ENCODE results near the gene CTIF. TPM values are rescaled to one million over a fixed set of nuclear protein-coding genes. Genes with fewer than 3 reads are reported as not detected.

The CTIF gene
- total and polyA plus RNA-seq, 4 donors: 12.2 to 45.7 (median 32.6) TPM

DNA sequence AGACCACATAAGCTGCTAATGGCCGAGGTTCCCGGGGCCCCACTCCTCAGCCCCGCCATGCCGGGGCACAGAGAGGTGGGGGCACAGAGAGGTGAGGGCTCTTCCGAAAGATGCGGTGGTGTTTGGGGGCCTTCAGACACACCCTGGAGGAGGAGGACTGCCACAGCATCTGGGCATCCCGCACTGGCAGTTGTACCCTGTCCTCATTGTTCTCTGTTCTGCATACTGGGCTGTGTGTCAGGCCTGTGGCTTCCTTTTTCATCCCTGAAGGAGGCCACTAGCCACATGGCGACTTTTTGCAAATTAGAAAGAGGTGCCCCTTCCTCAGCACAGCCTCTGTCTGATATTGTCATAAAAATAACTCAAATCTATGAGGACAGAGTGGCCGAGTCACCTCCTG lies 150.1 kb downstream of the CTIF start:
- Histone ChIP-seq H3K9me3 (ENCODE audit: control insufficient read depth in 4 of 4, insufficient read depth in 3 of 4, low read length in 3 of 4) (no peaks in the 10 kb centered on the region), H3K36me3 (ENCODE audit: control insufficient read depth in 4 of 4, insufficient read depth in 4 of 4, low read length in 4 of 4) (peaks cover 0 to 8% (median 0%) of the 10 kb centered on the region in 4 donors), H3K4me1 (ENCODE audit: control insufficient read depth in 5 of 5, insufficient read depth in 5 of 5, low read length in 5 of 5) (peaks cover 0 to 8% (median 0%) of the 10 kb centered on the region in 5 donors), H3K4me3 (no peak overlapping the region), H3K9ac (ENCODE audit: insufficient read depth in 1 of 2, low read length in 2 of 2) (no peak overlapping the region), H3K27ac (ENCODE audit: low read depth in 1 of 2, low read length in 1 of 2) (no peak overlapping the region), H3K27me3 (ENCODE audit: control insufficient read depth in 3 of 3, insufficient read depth in 3 of 3, low read length in 2 of 3) (no peaks in the 10 kb centered on the region)
- ATAC-seq (ENCODE audit: insufficient read depth, low FRiP score) (no peak), DNase-seq (no peak)
- TF ChIP-seq, protein P1, sequence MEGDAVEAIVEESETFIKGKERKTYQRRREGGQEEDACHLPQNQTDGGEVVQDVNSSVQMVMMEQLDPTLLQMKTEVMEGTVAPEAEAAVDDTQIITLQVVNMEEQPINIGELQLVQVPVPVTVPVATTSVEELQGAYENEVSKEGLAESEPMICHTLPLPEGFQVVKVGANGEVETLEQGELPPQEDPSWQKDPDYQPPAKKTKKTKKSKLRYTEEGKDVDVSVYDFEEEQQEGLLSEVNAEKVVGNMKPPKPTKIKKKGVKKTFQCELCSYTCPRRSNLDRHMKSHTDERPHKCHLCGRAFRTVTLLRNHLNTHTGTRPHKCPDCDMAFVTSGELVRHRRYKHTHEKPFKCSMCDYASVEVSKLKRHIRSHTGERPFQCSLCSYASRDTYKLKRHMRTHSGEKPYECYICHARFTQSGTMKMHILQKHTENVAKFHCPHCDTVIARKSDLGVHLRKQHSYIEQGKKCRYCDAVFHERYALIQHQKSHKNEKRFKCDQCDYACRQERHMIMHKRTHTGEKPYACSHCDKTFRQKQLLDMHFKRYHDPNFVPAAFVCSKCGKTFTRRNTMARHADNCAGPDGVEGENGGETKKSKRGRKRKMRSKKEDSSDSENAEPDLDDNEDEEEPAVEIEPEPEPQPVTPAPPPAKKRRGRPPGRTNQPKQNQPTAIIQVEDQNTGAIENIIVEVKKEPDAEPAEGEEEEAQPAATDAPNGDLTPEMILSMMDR (IDR thresholded peaks at IDR 0.05; ENCODE audit: control extremely low read depth, extremely low read depth): no peak
- 87 to 90% methylated on average over 9 of the region's 9 CpGs for WGBS, 2 donors

DNA sequence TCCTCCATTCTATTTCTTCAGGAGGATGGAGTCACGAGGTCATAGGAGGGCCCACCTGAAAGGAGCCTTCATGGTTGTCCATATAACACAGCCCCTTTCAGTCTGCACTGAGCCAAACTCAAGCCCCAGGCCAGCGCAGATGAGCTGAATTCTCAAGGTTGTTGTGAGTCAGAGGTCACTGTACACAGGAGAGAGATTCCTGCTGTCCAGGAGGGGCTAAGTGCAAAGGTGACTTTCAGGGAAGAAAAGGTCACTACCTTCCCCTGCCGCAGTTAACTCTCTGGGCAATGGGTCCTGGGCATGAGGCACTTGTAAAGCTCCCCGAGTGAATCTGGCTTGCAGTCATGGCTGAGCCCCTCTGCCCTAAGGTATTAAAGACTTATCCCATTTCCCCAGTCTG lies 150.7 kb downstream of the CTIF start:
- peaks cover 0 to 10% (median 0%) of the 10 kb centered on the region in 5 donors for H3K4me1 ChIP-seq (ENCODE audit: control insufficient read depth in 5 of 5, insufficient read depth in 5 of 5, low read length in 5 of 5)
- DNase-seq: no peak
- no peaks in the 10 kb centered on the region for H3K9me3 ChIP-seq (ENCODE audit: control insufficient read depth in 4 of 4, insufficient read depth in 3 of 4, low read length in 3 of 4)
- H3K27ac ChIP-seq (ENCODE audit: low read depth in 1 of 2, low read length in 1 of 2): no peak overlapping the region
- no peak overlapping the region for H3K9ac ChIP-seq (ENCODE audit: insufficient read depth in 1 of 2, low read length in 2 of 2)
- H3K36me3 ChIP-seq (ENCODE audit: control insufficient read depth in 4 of 4, insufficient read depth in 4 of 4, low read length in 4 of 4): peaks cover 0 to 8% (median 0%) of the 10 kb centered on the region in 4 donors
- H3K27me3 ChIP-seq (ENCODE audit: control insufficient read depth in 3 of 3, insufficient read depth in 3 of 3, low read length in 2 of 3): no peaks in the 10 kb centered on the region
- WGBS, 2 donors: 95 to 98% methylated on average over 4 of the region's 4 CpGs
- ATAC-seq (ENCODE audit: insufficient read depth, low FRiP score): no peak
- TF ChIP-seq, protein P1 (IDR thresholded peaks at IDR 0.05; ENCODE audit: control extremely low read depth, extremely low read depth): no peak
- no peak overlapping the region for H3K4me3 ChIP-seq

DNA sequence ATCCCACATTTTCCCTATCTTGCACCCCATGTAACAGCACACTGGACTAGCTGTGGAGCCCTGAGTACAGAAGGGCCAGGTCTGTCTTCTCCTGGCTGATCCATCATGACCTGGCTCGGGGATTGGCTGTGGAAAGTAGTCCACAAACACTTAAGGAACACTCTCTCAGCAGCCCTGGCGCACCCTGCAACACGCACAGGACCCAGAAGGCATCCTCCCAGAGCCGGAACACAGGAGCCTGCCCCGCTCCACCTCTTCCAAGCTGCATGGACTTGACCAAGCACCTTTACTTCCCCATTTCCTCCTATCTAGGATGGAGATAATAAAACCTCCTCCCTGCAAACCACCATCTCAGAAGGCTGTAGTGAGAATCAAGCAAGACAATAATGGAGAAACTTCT lies 151.7 kb downstream of the CTIF start:
- ATAC-seq (ENCODE audit: insufficient read depth, low FRiP score) (no peak), DNase-seq (no peak)
- TF ChIP-seq, protein P1 (IDR thresholded peaks at IDR 0.05; ENCODE audit: control extremely low read depth, extremely low read depth): no peak
- 91 to 100% methylated on average over 5 of the region's 5 CpGs for WGBS, 2 donors
- Histone ChIP-seq H3K4me1 (ENCODE audit: control insufficient read depth in 5 of 5, insufficient read depth in 5 of 5, low read length in 5 of 5) (peaks cover 0 to 12% (median 0%) of the 10 kb centered on the region in 5 donors), H3K4me3 (no peak overlapping the region), H3K36me3 (ENCODE audit: control insufficient read depth in 4 of 4, insufficient read depth in 4 of 4, low read length in 4 of 4) (peaks cover 0 to 8% (median 0%) of the 10 kb centered on the region in 4 donors), H3K9me3 (ENCODE audit: control insufficient read depth in 4 of 4, insufficient read depth in 3 of 4, low read length in 3 of 4) (no peaks in the 10 kb centered on the region), H3K27ac (ENCODE audit: low read depth in 1 of 2, low read length in 1 of 2) (no peak overlapping the region), H3K27me3 (ENCODE audit: control insufficient read depth in 3 of 3, insufficient read depth in 3 of 3, low read length in 2 of 3) (no peaks in the 10 kb centered on the region), H3K9ac (ENCODE audit: insufficient read depth in 1 of 2, low read length in 2 of 2) (no peak overlapping the region)

DNA sequence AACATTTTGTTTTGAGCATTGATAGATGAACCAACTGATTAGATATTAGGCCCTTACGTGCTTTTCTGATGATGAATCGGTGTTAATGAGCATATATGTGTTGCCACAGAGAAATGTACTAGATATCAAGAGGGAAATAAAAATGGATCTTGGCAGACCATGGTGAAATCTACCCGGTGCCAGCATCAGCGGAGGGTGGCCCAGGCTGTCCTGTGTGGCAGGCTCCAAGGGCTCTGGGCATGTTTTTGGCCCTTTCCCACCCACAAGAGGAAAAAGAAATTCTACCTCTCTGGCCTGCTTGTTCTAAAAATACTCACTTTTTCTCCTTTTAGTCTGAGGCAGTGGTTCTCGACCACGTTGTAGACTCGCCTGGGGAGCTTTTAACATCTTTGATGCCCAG lies 154.2 kb downstream of the CTIF start:
- whole genome bisulfite sequencing, 2 donors: 95 to 98% methylated on average over 7 of the region's 7 CpGs
- H3K27me3 ChIP-seq (ENCODE audit: control insufficient read depth in 3 of 3, insufficient read depth in 3 of 3, low read length in 2 of 3): no peaks in the 10 kb centered on the region
- peaks cover 0 to 15% (median 0%) of the 10 kb centered on the region in 5 donors for H3K4me1 ChIP-seq (ENCODE audit: control insufficient read depth in 5 of 5, insufficient read depth in 5 of 5, low read length in 5 of 5)
- peaks cover 0 to 8% (median 0%) of the 10 kb centered on the region in 4 donors for H3K36me3 ChIP-seq (ENCODE audit: control insufficient read depth in 4 of 4, insufficient read depth in 4 of 4, low read length in 4 of 4)
- DNase-seq: no peak
- H3K27ac ChIP-seq (ENCODE audit: low read depth in 1 of 2, low read length in 1 of 2): no peak overlapping the region
- no peak overlapping the region for H3K4me3 ChIP-seq
- no peaks in the 10 kb centered on the region for H3K9me3 ChIP-seq (ENCODE audit: control insufficient read depth in 4 of 4, insufficient read depth in 3 of 4, low read length in 3 of 4)
- H3K9ac ChIP-seq (ENCODE audit: insufficient read depth in 1 of 2, low read length in 2 of 2): no peak overlapping the region
- TF ChIP-seq, protein P1 (IDR thresholded peaks at IDR 0.05; ENCODE audit: control extremely low read depth, extremely low read depth): no peak
- no peak for ATAC-seq (ENCODE audit: insufficient read depth, low FRiP score)
